NCI-H524 (cell line): ENCODE data around the gene ARHGAP21.
"Not testable (repeated sequence)": the region's sequence is repeated elsewhere in the genome, so short reads cannot be mapped to it uniquely, and the experiment has no call there.

ENCODE experiments used
- DNase-seq, 2 experiments: peaks; one replicate each; lab custom pipeline; 2025; lab: John Stamatoyannopoulos, UW

ARHGAP21 gene

GRCh38 chr10:24683554-24683953, 40.1 kb downstream of the ARHGAP21 start:
- DNase-seq = no peak

- peak; percentile 13 to 61 for DNase-seq
Observed at GRCh38 chr10:24681572-24682088, 42.1 kb downstream of the ARHGAP21 start.

DNA sequence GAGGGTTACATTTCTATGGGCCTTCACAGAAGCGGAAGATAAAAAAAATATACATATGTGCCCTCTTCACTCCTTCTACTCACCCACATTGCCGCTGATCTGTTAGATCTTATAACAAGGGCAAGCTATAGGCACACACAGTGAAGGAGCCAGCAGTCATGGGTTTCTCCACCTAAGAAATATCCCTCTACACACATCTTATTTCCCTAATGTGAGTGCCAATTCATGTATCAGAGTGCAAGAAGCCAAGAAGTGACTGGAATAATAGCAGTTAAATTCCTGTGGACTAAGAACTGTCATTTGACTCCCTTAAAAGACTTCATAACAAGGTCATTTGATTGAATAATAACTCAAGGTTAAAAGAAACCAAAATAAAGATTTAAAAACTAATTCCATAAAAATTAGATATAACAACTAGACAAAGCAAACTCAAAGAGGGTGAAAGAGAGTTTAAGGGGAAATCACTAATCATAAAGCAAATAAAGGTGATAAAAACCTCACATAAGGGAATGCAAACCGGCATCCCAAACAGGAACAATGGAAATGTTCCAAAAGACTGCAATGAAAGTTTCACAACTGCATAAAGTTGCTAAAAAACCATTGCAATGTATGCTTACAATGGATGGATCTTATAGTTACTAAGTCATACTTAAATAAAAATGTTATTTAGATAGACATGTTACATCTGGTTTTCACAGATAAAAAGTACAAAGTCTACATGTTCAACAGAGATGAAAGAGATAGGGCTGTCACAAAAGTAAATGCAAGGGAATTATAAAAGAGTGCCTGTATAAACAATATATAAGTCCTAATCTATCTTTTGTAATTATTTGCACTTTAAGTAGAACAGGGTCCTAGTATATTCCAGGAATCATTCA, 42.8 kb downstream of the ARHGAP21 start:
- DNase-seq = no peak

DNA sequence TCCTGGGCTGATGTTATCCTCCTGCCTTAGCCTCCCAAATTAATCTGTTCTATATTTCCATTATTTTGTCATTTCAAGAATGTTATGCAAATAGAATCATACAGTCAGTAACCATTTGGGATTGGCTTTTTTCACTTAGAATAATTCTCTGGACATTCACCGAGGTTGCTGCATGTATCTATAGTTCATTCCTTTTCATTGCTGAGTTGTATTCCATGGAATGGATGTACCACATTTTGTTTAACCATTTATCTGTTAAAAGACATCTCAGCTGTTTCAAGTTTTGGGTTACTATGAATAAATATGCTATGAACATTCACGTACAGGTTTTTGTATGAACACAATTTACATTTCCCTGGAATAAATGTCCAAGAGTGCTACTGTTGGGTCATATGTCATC, 44.9 kb downstream of the ARHGAP21 start:
- no peak for DNase-seq

DNA sequence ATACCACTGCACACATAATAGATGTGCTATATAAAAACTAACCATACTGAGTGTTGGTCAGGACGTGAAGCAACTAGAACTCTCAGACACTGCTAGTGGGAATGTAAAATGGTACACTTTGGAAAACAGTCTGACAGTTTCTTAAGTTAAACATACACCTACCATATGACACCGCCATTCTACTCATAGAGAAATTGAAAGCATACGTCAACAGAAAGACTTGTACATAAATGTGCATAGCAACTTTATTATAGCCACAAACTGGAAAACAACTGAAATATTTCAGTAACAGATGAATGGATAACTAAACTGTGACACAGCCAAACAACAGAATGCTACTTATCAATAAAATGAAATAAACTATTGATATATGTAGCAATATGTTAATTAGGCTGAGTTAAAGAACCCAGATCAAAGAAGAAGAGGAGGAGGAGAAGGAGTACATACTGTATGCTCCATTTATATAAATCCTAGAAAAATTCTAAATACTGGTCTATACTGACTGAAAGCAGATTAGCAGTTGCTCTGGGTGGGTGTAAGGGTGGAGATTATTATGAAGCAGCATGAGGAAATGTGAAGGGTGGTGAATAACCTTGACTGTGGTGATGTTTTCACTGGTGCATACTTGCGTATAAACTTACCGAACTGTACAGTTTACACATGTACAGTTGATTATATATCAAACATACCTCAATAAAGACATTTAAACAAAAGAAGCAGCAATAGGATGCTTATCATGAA, 48.6 kb downstream of the ARHGAP21 start:
- DNase-seq = no peak

- peak in 1 of 2 experiments; percentile 1 for DNase-seq
Observed at GRCh38 chr10:24670964-24671670, 52.6 kb downstream of the ARHGAP21 start.

DNA sequence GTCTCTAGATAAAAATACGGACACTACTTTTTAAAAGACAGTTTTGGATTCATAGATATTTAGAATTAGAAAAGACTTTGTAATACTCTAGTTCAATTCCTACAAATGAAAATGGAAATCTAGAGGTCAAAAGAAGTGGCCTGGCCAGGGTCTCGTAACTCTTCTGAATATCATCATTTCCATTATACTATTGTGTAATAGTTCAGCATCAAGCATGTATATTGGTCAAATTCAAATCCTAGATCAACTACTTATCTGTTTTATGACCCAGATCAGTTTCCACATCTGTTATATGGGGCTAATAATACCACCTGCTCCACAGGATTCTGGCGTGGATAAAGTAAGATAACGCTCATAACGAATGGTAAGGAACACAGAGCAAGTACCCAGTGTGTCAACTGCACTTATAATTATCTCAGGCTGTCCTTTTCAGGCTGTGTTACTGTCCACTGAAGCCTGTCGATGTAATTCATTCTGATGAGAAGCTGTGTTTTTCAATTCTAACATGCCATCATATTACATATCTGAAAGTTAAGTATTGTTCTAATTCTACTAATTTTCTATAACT, 54.3 kb downstream of the ARHGAP21 start:
- DNase-seq = peak in 1 of 2 experiments; percentile 44

- DNase-seq = no peak
Observed at GRCh38 chr10:24668247-24668646, 55.4 kb downstream of the ARHGAP21 start.

DNA sequence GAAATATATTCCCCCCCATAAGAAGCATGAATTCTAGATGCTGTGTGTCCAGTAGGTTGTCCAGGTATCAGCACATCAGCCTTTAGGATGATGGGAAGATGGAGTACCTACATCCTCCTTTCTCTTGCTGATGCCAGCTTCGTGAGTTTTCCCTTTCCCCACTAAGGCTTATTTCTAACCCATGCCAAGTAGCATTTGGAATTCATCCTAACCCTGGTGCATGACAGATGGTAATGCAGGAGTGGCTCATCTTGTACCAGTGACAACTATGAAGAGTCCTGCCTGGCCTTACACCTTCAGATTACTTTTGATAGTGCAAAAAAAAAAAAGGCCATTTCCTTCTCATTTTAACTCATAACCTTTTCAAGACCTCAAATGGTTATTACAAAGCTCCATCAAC, 58.7 kb downstream of the ARHGAP21 start:
- peak; percentile 10 to 55 for DNase-seq

- no peak for DNase-seq
Observed at GRCh38 chr10:24661376-24661775, 62.3 kb downstream of the ARHGAP21 start.

- not testable (repeated sequence) for DNase-seq
Observed at GRCh38 chr10:24658319-24658718, 65.4 kb downstream of the ARHGAP21 start.

GRCh38 chr10:24656326-24656725, 67.4 kb downstream of the ARHGAP21 start:
- not testable (repeated sequence) for DNase-seq

GRCh38 chr10:24652381-24652957, 71.2 kb downstream of the ARHGAP21 start:
- DNase-seq = no peak

GRCh38 chr10:24651923-24652322, 71.8 kb downstream of the ARHGAP21 start:
- no peak for DNase-seq

- no peak for DNase-seq
Observed at GRCh38 chr10:24650669-24651391, 72.9 kb downstream of the ARHGAP21 start.

GRCh38 chr10:24645784-24646183, 77.9 kb downstream of the ARHGAP21 start:
- DNase-seq = no peak

DNA sequence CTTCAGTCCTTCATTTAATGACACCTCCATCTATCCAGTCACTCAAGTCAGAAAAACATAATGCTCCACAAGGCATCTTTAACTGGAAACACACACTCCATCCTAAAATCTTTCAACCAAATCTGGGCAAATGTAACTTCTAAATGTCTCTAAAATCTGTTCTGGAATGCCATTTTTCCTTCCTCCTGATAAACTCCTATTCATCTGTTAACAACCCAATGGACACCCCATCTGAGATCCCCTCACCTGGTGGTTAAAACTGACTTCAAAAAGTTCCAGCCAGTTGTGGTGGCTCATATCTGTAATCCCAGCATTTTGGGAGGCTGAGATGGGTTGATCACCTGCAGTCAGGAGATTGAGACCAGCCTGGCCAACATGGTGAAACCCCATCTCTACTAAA, 78.7 kb downstream of the ARHGAP21 start:
- no peak for DNase-seq

DNA sequence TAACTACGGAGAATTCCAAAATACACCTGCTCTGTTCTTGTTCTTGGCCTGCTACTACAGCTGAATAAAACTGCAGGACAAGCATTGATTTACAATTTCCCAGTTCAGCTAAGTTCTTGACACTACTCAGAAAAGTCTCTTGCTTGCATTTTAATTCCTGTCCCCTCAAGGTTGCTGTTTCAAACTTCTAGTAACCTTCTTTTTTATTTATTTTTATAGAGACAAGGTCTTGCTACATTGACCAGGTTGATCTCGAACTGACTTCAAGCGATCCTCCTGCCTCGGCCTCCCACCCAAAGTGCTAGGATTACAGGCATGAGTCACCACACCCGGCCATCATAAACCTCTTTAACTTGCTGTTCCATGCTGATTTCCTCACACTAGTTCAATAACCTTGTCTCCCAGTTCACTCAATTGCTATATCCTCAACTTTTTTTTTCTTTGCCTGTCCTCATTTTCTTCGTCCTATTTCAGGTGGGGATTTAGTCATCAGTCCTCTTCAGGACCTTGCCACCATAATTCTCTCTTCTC, 79.9 kb downstream of the ARHGAP21 start:
- no peak for DNase-seq

GRCh38 chr10:24642921-24643678, 80.6 kb downstream of the ARHGAP21 start:
- peak in 1 of 2 experiments; percentile 39 for DNase-seq

- no peak for DNase-seq
Observed at GRCh38 chr10:24639124-24639523, 84.6 kb downstream of the ARHGAP21 start.
